ENCODE measurements around the gene OSER1.

Gene OSER1

GRCh38 chr20:44173846-44174245, 36.7 kb downstream of the OSER1 start:
- DNase-seq = no peak

DNA sequence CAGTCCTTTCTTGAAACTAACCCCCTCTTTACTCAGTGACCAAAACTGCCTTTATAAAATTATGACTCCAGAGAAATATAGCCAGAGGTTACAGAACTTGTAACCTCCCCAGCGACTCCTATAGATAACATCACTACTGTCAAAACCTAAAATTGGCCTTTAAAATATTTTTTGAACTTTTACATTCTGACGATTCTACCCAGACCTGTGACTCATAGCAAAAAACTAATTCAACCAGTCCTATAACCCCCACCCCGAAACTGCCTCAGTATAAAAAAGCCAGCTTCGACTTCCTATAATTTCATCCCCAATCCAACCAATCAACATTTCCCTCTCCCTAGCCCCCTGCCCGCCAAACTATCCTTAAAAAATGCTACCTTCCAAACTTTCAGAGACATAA, 37.5 kb downstream of the OSER1 start:
- no peak for DNase-seq

GRCh38 chr20:44172572-44172950, 38.0 kb downstream of the OSER1 start:
- DNase-seq = no peak

- DNase-seq = no peak
Observed at GRCh38 chr20:44171775-44172571, 38.6 kb downstream of the OSER1 start.

DNA sequence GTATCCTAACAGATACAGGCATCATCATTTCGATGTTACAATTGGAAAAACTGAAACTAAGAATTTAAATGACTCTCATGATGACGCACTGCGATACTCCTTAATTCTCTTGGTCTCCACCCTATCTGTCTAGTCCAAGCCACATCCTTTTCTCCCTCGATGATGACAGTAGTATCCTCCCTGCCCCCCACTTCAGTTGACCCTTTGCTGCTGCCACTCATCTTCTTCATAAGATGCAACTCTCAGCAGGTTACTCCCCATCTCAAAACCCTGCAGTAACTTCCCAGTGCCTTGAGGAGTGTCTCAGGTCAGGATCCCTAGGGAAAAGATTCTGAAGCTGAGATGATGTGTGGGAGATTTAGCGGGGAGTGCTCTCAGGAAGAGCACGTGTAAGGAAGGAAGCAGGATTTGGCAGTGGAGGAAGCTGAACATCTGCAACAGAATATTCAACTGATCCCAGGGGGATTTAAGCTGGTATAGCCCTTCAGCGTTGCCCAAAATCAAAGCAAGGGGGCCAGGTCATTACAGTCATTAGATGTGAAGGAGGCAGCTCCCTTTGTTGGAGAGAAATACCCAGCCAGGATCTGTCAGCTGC, 39.7 kb downstream of the OSER1 start:
- no peak for DNase-seq

DNA sequence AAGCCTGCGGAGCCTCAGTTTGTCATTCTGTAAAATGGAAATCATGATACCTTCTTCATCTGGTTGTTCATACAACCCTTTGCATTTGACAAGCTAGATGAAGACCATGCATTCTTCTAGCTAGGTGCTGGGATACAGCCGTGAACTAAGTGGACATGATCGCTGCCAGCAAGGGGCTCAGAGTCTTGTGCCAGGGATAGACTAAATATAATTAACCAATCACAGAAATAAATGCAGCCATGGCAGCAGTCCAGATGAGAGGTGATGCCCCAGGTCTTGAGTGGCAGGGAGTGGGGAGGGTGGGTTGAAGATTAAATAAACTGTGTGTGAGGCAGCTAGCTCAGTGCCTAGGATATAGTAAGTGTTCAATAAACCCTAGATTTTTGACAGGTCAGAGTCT, 42.8 kb downstream of the OSER1 start:
- DNase-seq = no peak

- DNase-seq = no peak
Observed at GRCh38 chr20:44166477-44166876, 44.1 kb downstream of the OSER1 start.

- DNase-seq = no peak
Observed at GRCh38 chr20:44166008-44166407, 44.6 kb downstream of the OSER1 start.

DNA sequence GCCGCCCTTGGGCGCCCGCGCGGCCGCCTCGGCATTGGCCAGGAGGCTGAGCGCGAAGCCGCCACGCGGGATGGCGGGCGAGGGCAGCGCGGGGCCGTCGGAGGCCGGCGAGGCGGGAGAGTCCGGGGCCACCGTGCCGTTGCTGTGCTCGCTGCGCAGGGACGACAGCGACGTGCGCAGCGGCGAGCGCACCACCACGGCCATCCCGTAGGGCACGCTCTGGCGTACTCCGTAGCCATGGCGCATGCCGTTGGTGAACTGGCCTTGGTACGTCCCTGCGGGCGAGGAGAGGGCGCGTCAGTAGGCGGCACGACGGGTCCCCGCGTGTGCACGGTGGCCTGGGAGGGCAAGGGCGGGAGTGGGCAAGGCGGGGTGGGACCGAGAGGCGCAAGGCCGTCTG, 50.4 kb downstream of the OSER1 start:
- DNase-seq = no peak

DNA sequence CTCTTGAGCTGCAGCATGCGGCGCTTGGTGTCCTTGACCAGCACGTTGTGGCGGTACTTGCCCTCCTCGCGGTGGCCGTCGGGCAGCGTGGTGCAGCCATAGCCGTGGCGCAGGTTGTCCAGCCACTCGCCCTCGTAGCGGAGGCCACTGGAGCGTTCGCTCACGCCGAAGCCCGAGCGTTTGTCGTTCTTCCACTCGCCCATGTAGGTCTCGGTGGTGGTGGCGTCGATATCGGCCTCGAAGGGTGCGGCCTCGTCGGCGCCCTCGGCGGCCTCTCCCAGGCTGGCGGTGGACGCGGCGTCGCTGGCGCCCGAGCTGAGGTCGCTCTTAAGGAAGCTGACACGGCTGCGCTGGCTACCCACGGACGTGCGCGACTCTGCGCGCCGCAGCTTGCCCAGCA, 50.9 kb downstream of the OSER1 start:
- DNase-seq = no peak

DNA sequence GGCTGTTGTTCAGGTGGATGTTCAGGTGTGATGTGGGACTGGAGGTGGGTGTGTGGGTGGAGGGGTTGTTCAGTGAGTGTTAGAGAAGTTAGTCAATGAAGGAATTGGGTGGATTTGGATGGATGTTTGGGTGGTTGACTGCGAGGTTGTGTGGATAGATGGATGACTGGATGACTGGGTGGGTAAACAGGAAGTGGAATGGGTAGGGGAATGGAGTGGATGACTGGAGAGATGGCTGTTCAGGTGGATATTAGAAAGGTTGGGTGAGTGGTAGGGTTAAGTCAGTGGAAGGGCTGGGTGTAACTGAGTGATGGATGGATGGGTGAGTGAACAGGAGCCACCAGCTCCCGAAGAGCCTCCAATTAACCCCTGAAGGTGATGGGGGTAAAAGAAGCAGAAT, 51.4 kb downstream of the OSER1 start:
- DNase-seq = no peak

DNA sequence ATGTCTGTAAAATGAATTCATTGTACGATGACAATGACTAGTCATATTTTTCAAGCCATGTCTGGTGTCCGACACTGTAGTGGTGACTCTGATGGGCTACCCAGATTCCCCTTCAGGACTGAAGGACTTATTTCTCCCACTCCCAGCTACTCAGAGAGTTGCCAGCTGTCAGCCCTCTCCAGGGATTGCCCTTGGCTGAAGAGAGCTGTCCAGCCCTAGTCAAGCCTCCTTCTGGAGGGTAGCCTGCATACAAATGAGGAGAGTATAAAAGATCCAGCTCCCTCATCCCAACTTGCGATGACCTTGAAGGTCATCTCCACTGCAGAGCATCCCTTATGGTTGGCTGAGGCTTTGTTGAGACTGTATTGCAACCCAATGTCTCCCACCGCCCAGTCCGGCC, 53.5 kb downstream of the OSER1 start:
- DNase-seq = no peak

DNA sequence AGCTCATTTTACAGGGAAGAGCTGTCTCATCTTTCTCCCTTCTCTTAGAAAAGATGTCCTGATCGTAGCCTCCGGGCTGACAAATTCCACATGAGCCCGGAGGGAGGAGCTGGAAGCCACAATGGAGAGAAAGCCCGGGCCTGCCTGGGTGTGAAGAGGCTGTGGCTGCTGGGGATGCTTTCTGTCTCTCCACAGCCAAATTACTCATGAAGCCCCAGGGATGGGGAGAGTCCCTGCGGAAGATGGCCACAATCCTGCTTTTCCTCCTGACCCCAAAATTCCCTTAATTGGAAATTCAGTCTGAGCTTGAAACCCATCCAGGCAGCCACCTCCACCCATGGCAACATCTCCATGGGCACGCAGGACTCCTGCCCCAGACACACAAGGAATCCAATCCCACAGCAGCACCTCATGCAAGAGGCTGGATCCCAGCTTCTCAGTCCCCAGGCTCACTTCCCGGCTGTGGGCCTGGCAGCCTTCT, 56.0 kb downstream of the OSER1 start:
- no peak for DNase-seq

- DNase-seq = no peak
Observed at GRCh38 chr20:44153636-44154043, 56.9 kb downstream of the OSER1 start.

GRCh38 chr20:44151621-44152416, 58.8 kb downstream of the OSER1 start:
- DNase-seq = no peak

GRCh38 chr20:44146272-44146671, 64.3 kb downstream of the OSER1 start:
- DNase-seq = no peak

All from suppressor macrophage (primary cell).